Transverse colon (tissue), 4 donors: Measurements from ENCODE around the gene HAGHL. TPM values are rescaled to one million over a fixed set of nuclear protein-coding genes. Genes with fewer than 3 reads are reported as not detected.
"Not testable (repeated sequence)": the region's sequence is repeated elsewhere in the genome, so short reads cannot be mapped to it uniquely, and the experiment has no call there.

Experiments used
- DNase-seq: peaks from one replicate; pipeline ENCODE4 v3.0.0-alpha.2; 2019
- H3K27ac ChIP-seq, 4 donors: fragments of 200-600 bp; sonication (generic); 2 replicates each; pipeline ENCODE4 v1.5.1; 2016 to 2018; ENCODE audit warnings: inconsistent platforms in 4 of 4
- H3K27me3 ChIP-seq: fragments of 200-600 bp; sonication (generic); 2 replicates; pipeline ENCODE4 v1.5.1; 2017; ENCODE audit warnings: inconsistent platforms
- H3K36me3 ChIP-seq, 4 donors: fragments of 200-600 bp; sonication (generic); 2 replicates each; pipeline ENCODE4 v1.5.1; 2017 to 2019; ENCODE audit warnings: inconsistent platforms in 4 of 4
- H3K4me1 ChIP-seq, 4 donors: fragments of 200-600 bp; sonication (generic); 2 replicates each; pipeline ENCODE4 v1.5.1; 2017 to 2020; ENCODE audit warnings: inconsistent platforms in 4 of 4
- H3K4me3 ChIP-seq, 4 donors: fragments of 200-600 bp; sonication (generic); 1 replicate in 1 of 4; 2 replicates in 3 of 4; pipeline versions ENCODE4 v1.5.1 to v1.6.1; 2017 to 2019; ENCODE audit warnings: inconsistent platforms in 4 of 4
- H3K9me3 ChIP-seq, 2 donors: fragments of 200-600 bp; sonication (generic); 2 replicates each; pipeline ENCODE4 v1.5.1; 2017 to 2019; ENCODE audit warnings: inconsistent platforms in 2 of 2
- EP300 ChIP-seq: sonication (generic); formaldehyde crosslinking; IDR thresholded peaks from one replicate; pipeline ENCODE4 v1.6.1; 2017; ENCODE audit warnings: antibody characterized with exemption, low read depth
- POLR2A ChIP-seq: fragments of 450-650 bp; IDR thresholded peaks from one replicate; pipeline ENCODE4 v1.6.1; 2016; ENCODE audit warnings: antibody characterized with exemption, mild to moderate bottlenecking, moderate library complexity
- POLR2AphosphoS5 ChIP-seq, 3 donors: sonication (generic); formaldehyde crosslinking; IDR thresholded peaks; one replicate each; pipeline ENCODE4 v1.6.1; 2016; ENCODE audit warnings: antibody characterized with exemption in 3 of 3
- WGBS, 2 donors: methylation state at CpG; one replicate each; pipeline ENCODE4 v1.1.5; 2018; ENCODE audit warnings: low coverage in 1 of 2; 5-methylcytosine and 5-hydroxymethylcytosine counted together
- in situ Hi-C, 4 donors: fragments of 200-750 bp; cut with MboI; loops; one replicate each; pipeline versions ENCODE4 v1.15.0 to v1.15.1; 2017; ENCODE audit warnings: low sequenced_read_pairs in 3 of 4, low pct_ligation_motif_present in 1 of 4, low pct_unique_long_range_greater_than_20kb in 1 of 4
- intact Hi-C: fragments of 100-400 bp; cut with DNase I; formaldehyde crosslinking; loops from one replicate; pipeline ENCODE4 v1.15.1; 2023; ENCODE audit warnings: low total_unique reads
- total RNA-seq, 4 donors: library from RNA; depleted of rRNA; stranded (reverse); fragments of >200 nt; gene quantifications; one replicate each; pipeline ENCODE4 v1.1.0, GENCODE V29; 2016
- TF ChIP-seq, protein P1 (sequence below), 5 experiments: fragments of 200-600 bp in 3 of 5; fragments of 450-650 bp in 2 of 5; sonication (generic) in 3 of 5; IDR thresholded peaks; 1 replicate in 2 of 5; 2 replicates in 3 of 5; pipeline ENCODE4 v1.5.1; 2016 to 2017; ENCODE audit warnings: antibody characterized with exemption in 5 of 5, inconsistent platforms in 3 of 5, mild to moderate bottlenecking in 2 of 5, moderate library complexity in 1 of 5

The HAGHL gene
- total RNA-seq, 4 donors from 2014 or later = 1.2 to 12.3 (median 5.5) TPM

GRCh38 chr16:751152-752006 lies 24.5 kb downstream of the HAGHL start:
- in situ Hi-C loops (no loop called here), intact Hi-C loops (no loop called here)
- WGBS, 2 donors = 57 to 59% methylated on average over 13 to 39 of the region's 39 CpGs
- Histone ChIP-seq H3K36me3 (no peaks in the 10 kb centered on the region), H3K27ac (no peak overlapping the region), H3K27me3 (peaks cover 67% of the 10 kb centered on the region), H3K4me3 (no peak overlapping the region), H3K4me1 (no peaks in the 10 kb centered on the region), H3K9me3 (no peaks in the 10 kb centered on the region)
- TF ChIP-seq, protein P1, sequence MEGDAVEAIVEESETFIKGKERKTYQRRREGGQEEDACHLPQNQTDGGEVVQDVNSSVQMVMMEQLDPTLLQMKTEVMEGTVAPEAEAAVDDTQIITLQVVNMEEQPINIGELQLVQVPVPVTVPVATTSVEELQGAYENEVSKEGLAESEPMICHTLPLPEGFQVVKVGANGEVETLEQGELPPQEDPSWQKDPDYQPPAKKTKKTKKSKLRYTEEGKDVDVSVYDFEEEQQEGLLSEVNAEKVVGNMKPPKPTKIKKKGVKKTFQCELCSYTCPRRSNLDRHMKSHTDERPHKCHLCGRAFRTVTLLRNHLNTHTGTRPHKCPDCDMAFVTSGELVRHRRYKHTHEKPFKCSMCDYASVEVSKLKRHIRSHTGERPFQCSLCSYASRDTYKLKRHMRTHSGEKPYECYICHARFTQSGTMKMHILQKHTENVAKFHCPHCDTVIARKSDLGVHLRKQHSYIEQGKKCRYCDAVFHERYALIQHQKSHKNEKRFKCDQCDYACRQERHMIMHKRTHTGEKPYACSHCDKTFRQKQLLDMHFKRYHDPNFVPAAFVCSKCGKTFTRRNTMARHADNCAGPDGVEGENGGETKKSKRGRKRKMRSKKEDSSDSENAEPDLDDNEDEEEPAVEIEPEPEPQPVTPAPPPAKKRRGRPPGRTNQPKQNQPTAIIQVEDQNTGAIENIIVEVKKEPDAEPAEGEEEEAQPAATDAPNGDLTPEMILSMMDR (IDR thresholded peaks at IDR 0.05) = no peak
- TF ChIP-seq POLR2A (no peak), EP300 (no peak), POLR2AphosphoS5 (IDR thresholded peaks at IDR 0.05) (no peak)
- no peak for DNase-seq

DNA sequence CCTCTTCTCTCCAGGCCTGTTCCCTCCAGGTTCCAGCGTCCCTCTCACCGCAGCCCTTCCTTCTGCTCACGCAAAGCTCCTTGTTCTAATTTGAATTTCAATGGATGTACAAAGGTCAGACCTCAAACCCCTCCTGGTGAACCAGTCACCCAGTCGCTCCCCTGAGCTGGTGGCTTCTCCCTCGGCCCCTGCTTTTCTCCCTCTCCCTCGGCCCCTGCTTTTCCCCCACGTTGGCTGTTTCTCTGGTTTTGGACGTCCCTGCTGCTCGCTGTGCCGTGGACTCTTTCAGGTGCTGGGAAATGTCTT lies 25.1 kb downstream of the HAGHL start:
- DNase-seq = no peak
- peaks cover 67% of the 10 kb centered on the region for H3K27me3 ChIP-seq
- H3K4me1 ChIP-seq = no peaks in the 10 kb centered on the region
- TF ChIP-seq POLR2AphosphoS5 (IDR thresholded peaks at IDR 0.05) = no peak
- TF ChIP-seq, protein P1 (IDR thresholded peaks at IDR 0.05) = no peak
- TF ChIP-seq EP300 = no peak
- in situ Hi-C loops (no loop called here), intact Hi-C loops (no loop called here)
- H3K27ac ChIP-seq = no peak overlapping the region
- no peaks in the 10 kb centered on the region for H3K36me3 ChIP-seq
- no peaks in the 10 kb centered on the region for H3K9me3 ChIP-seq
- 24 to 26% methylated on average over 6 to 10 of the region's 10 CpGs for WGBS, 2 donors
- H3K4me3 ChIP-seq = no peak overlapping the region

DNA sequence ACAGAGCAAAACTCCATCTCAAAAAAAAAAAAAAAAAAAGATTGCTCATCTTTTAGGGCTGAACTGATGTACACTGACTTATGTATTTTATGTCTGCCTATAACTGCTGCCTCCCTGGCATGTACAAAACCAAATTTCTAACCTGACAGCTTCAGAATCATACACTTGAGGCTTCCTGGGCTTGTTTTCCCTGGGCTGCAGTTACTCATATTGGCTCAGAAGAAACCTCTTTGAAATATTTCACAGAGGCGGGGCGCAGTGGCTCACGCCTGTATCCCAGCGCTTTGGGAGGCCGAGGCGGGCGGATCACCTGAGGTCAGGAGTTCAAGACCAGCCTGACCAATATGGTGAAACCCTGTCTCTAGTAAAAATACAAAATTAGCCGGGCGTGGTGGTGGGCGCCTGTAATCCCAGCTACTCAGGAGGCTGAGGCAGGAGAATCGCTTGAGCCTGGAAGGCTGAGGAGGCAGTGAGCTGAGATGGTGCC lies 27.3 kb downstream of the HAGHL start:
- DNase-seq, H3K4me3 ChIP-seq, H3K27ac ChIP-seq, H3K4me1 ChIP-seq, H3K36me3 ChIP-seq, H3K9me3 ChIP-seq, in situ Hi-C loops, intact Hi-C loops: not testable (repeated sequence)
- WGBS, 2 donors = 75 to 83% methylated on average over 2 to 11 of the region's 11 CpGs
- peaks cover 64% of the 10 kb centered on the region for H3K27me3 ChIP-seq

- intact Hi-C loops = no loop called here
- TF ChIP-seq POLR2A (no peak), EP300 (no peak), POLR2AphosphoS5 (IDR thresholded peaks at IDR 0.05) (no peak)
- TF ChIP-seq, protein P1 (IDR thresholded peaks at IDR 0.05) = no peak
Observed at GRCh38 chr16:754656-755055, 27.8 kb downstream of the HAGHL start.

DNA sequence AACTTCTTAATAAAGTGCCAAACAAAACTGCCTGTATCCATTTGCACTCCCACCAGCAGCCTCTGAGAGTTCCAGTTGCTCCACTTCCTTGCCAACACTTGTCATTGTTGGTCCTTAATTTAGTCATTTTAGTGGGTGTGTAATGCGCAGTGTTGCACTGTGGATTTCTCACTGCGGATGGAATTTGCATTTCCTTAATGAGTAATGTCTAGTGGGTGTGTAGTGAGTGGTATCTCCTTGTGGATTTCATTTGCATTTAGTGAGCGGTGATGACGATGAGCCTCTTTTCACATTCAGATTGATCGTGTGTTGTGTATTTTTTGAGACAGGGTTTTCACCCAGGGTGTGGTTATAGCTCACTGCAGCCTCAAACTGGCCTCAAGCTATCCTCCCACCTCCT lies 29.5 kb downstream of the HAGHL start:
- TF ChIP-seq EP300 (no peak), POLR2A (no peak), POLR2AphosphoS5 (IDR thresholded peaks at IDR 0.05) (no peak)
- TF ChIP-seq, protein P1 (IDR thresholded peaks at IDR 0.05) = no peak
- 93 to 94% methylated on average over 5 of the region's 5 CpGs for WGBS, 2 donors
- intact Hi-C loops (no loop called here), in situ Hi-C loops (no loop called here)
- H3K4me3 ChIP-seq = no peak overlapping the region
- H3K36me3 ChIP-seq = no peaks in the 10 kb centered on the region
- H3K4me1 ChIP-seq = no peaks in the 10 kb centered on the region
- H3K27me3 ChIP-seq = peaks cover 66% of the 10 kb centered on the region
- DNase-seq = no peak
- no peak overlapping the region for H3K27ac ChIP-seq
- H3K9me3 ChIP-seq = no peaks in the 10 kb centered on the region

More at GRCh38 chr16:754656-755055, 27.8 kb downstream of the HAGHL start:
- H3K27me3 ChIP-seq = peaks cover 68% of the 10 kb centered on the region
- no peaks in the 10 kb centered on the region for H3K36me3 ChIP-seq
- WGBS, 2 donors = 0 to 15% methylated on average over 4 to 11 of the region's 11 CpGs
- no peaks in the 10 kb centered on the region for H3K9me3 ChIP-seq
- H3K4me3 ChIP-seq = no peak overlapping the region
- no peaks in the 10 kb centered on the region for H3K4me1 ChIP-seq
- in situ Hi-C loops = no loop called here
- H3K27ac ChIP-seq = no peak overlapping the region
- DNase-seq = no peak
